Mucosa of descending colon (tissue), 3 donors: ENCODE results near the gene PHRF1. TPM values are rescaled to one million over a fixed set of nuclear protein-coding genes. Genes with fewer than 3 reads are reported as not detected.

Experiments used
- ATAC-seq: fragments of 200-7000 bp; cut with Tn5 transposase; one replicate; pipeline ENCODE4 v1.9.1; 2020; ENCODE audit warnings: mild to moderate bottlenecking, moderate library complexity
- DNase-seq, 3 donors: peaks; one replicate each; pipeline ENCODE4 v3.0.0-alpha.2; 2020
- H3K36me3 ChIP-seq: fragments of 200-600 bp; one replicate; pipeline ENCODE4 v1.8.0; 2021; ENCODE audit warnings: low read depth, mild to moderate bottlenecking
- H3K4me1 ChIP-seq: fragments of 200-600 bp; one replicate; pipeline ENCODE4 v1.8.0; 2021; ENCODE audit warnings: low read depth, mild to moderate bottlenecking
- H3K4me3 ChIP-seq: fragments of 200-600 bp; one replicate; pipeline ENCODE4 v1.8.0; 2021; ENCODE audit warnings: mild to moderate bottlenecking
- H3K9me3 ChIP-seq: fragments of 200-600 bp; one replicate; pipeline ENCODE4 v1.8.0; 2021; ENCODE audit warnings: mild to moderate bottlenecking
- CTCF ChIP-seq: fragments of 200-600 bp; IDR thresholded peaks from one replicate; pipeline ENCODE4 v1.8.0; 2022; ENCODE audit warnings: antibody characterized with exemption, mild to moderate bottlenecking
- intact Hi-C, 2 donors: fragments of 100-400 bp; cut with DNase I in 1 of 2; cut with micrococcal nuclease in 1 of 2; formaldehyde crosslinking; loops; one replicate each; pipeline versions ENCODE4 v1.11.0 to v1.11.1; 2022; cut with DNase I, micrococcal nuclease
- total RNA-seq, 3 donors: library from RNA; stranded (reverse); fragmentation: NEBNext Ultra II Directional in 2 of 3; extraction: Animal tissue kit (Norgen Biotek cat#: 25700) in 2 of 3; gene quantifications; one replicate each; pipeline versions ENCODE4 v1.2.1 to v1.2.4, GENCODE V29; 2021 to 2023
- donor health status: DM: no; HTN: no; CAD: no; lungs with moderate emphysema.
- donor health status: DM: no; HTN: no; CAD: no.
- donor health status: DM: no; HTN: yes; CAD: no.

The PHRF1 gene
- total RNA-seq, 3 donors from 2014 or later: 35.0 to 40.2 (median 35.0) TPM

GRCh38 chr11:544817-545166, 31.5 kb upstream of the PHRF1 start:
- TF ChIP-seq CTCF: no peak
- no peak for ATAC-seq

GRCh38 chr11:545171-545570, 31.1 kb upstream of the PHRF1 start:
- Histone ChIP-seq H3K4me1 (peaks cover 5% of the 10 kb centered on the region), H3K36me3 (no peaks in the 10 kb centered on the region), H3K4me3 (no peak overlapping the region), H3K9me3 (no peaks in the 10 kb centered on the region)
- DNase-seq (peak in 1 of 3 donors; percentile 21), ATAC-seq (no peak)
- intact Hi-C loops: no loop called here
- no peak for TF ChIP-seq CTCF

More at GRCh38 chr11:544817-545166, 31.5 kb upstream of the PHRF1 start:
- Histone ChIP-seq H3K9me3 (no peaks in the 10 kb centered on the region), H3K36me3 (no peaks in the 10 kb centered on the region), H3K4me1 (peaks cover 5% of the 10 kb centered on the region), H3K4me3 (no peak overlapping the region)
- DNase-seq: peak in 1 of 3 donors; percentile 1
- intact Hi-C loops: no loop called here

GRCh38 chr11:548700-549603, 27.3 kb upstream of the PHRF1 start:
- peaks cover 7% of the 10 kb centered on the region for H3K4me1 ChIP-seq
- H3K4me3 ChIP-seq: no peak overlapping the region
- DNase-seq (peak in 2 of 3 donors; percentile 20 to 48), ATAC-seq (no peak)
- H3K9me3 ChIP-seq: no peaks in the 10 kb centered on the region
- no peaks in the 10 kb centered on the region for H3K36me3 ChIP-seq
- no peak for TF ChIP-seq CTCF
- intact Hi-C loops: no loop called here

- H3K4me1 ChIP-seq: peaks cover 12% of the 10 kb centered on the region
- intact Hi-C loops: loop anchor here (10.0 kb wide), 1 partner anchor 175 kb away; no protein-coding TSS in a partner anchor
- ATAC-seq (no peak), DNase-seq (no peak)
- no peak for TF ChIP-seq CTCF
- no peak overlapping the region for H3K4me3 ChIP-seq
- no peaks in the 10 kb centered on the region for H3K9me3 ChIP-seq
- no peaks in the 10 kb centered on the region for H3K36me3 ChIP-seq
Measured at GRCh38 chr11:550021-550745, 26.1 kb upstream of the PHRF1 start.

GRCh38 chr11:550746-551085, 25.6 kb upstream of the PHRF1 start:
- ATAC-seq (no peak), DNase-seq (no peak)
- intact Hi-C loops: loop anchor here (10.0 kb wide), 1 partner anchor 174 kb away; no protein-coding TSS in a partner anchor
- Histone ChIP-seq H3K9me3 (no peaks in the 10 kb centered on the region), H3K36me3 (no peaks in the 10 kb centered on the region), H3K4me3 (no peak overlapping the region), H3K4me1 (peaks cover 16% of the 10 kb centered on the region)
- no peak for TF ChIP-seq CTCF
